HG02798 (cell line): ENCODE data around the gene RASGRP4.
"Not testable (repeated sequence)": the region's sequence is repeated elsewhere in the genome, so short reads cannot be mapped to it uniquely, and the experiment has no call there.

Source experiments
- ATAC-seq: cut with Tn5 transposase; IDR thresholded peaks from one replicate; pipeline ENCODE4 v1.9.1; 2021; ENCODE audit warnings: mild to moderate bottlenecking; ENCODE audit not compliant: unreplicated experiment, poor library complexity

The RASGRP4 gene

GRCh38 chr19:38448225-38448624 lies 22.2 kb upstream of the RASGRP4 start:
- ATAC-seq, result no peak

- no peak for ATAC-seq
Observed at GRCh38 chr19:38445362-38445761, 19.3 kb upstream of the RASGRP4 start.

- ATAC-seq, result no peak
Observed at GRCh38 chr19:38444026-38444425, 18.0 kb upstream of the RASGRP4 start.

- no peak for ATAC-seq
Observed at GRCh38 chr19:38443458-38443999, 17.5 kb upstream of the RASGRP4 start.

GRCh38 chr19:38442736-38443135 lies 16.7 kb upstream of the RASGRP4 start:
- no peak for ATAC-seq

- ATAC-seq, result no peak
Observed at GRCh38 chr19:38441657-38442348, 15.8 kb upstream of the RASGRP4 start.

GRCh38 chr19:38440592-38440991 lies 14.6 kb upstream of the RASGRP4 start:
- no peak for ATAC-seq

GRCh38 chr19:38437917-38438316 lies 11.9 kb upstream of the RASGRP4 start:
- no peak for ATAC-seq

GRCh38 chr19:38437295-38437694 lies 11.3 kb upstream of the RASGRP4 start:
- ATAC-seq, result no peak

GRCh38 chr19:38434549-38435051 lies 8.6 kb upstream of the RASGRP4 start:
- ATAC-seq, result no peak

- no peak for ATAC-seq
Observed at GRCh38 chr19:38433268-38433733, 7.3 kb upstream of the RASGRP4 start, which contains the start of gene RYR1. Gene RYR1, plus strand, starts transcription at chr19:38433691. Its CDS starts 139 bp downstream, at chr19:38433830.

GRCh38 chr19:38430931-38431330 lies 4.9 kb upstream of the RASGRP4 start:
- no peak for ATAC-seq

- no peak for ATAC-seq
Observed at GRCh38 chr19:38429811-38430156, 3.8 kb upstream of the RASGRP4 start.

- no peak for ATAC-seq
Observed at GRCh38 chr19:38429055-38429810, 3.2 kb upstream of the RASGRP4 start.

- ATAC-seq, result not testable (repeated sequence)
Observed at GRCh38 chr19:38427035-38427677, 1.1 kb upstream of the RASGRP4 start.

- ATAC-seq, result no peak
Observed at GRCh38 chr19:38425222-38425809, 703 bp downstream of the RASGRP4 start.

GRCh38 chr19:38424272-38424671 lies 1.7 kb downstream of the RASGRP4 start:
- no peak for ATAC-seq

- ATAC-seq, result no peak
Observed at GRCh38 chr19:38422438-38422837, 3.6 kb downstream of the RASGRP4 start.

GRCh38 chr19:38421856-38422255 lies 4.2 kb downstream of the RASGRP4 start:
- no peak for ATAC-seq

- ATAC-seq, result no peak
Observed at GRCh38 chr19:38420935-38421334, 5.1 kb downstream of the RASGRP4 start.
